HL-60/S4 (cell line): ENCODE results near the gene LMOD2.
"Not testable (repeated sequence)": the region's sequence is repeated elsewhere in the genome, so short reads cannot be mapped to it uniquely, and the experiment has no call there.

Experiments used
- in situ Hi-C: fragments of 300-500 bp; cut with MboI; formaldehyde crosslinking; loops from 2 replicates; pipeline ENCODE4 v1.14.3; 2022; ENCODE audit warnings: low sequenced_read_pairs

Gene LMOD2

GRCh38 chr7:123655614-123656013, at the start of gene LMOD2:
Gene LMOD2, plus strand, starts transcription at chr7:123655866. Its CDS starts 98 bp downstream, at chr7:123655964.
- in situ Hi-C loops, result no loop called here

- in situ Hi-C loops, result no loop called here
These were observed 48.2 kb upstream of the LMOD2 start for GRCh38 chr7:123607423-123607975.

GRCh38 chr7:123608991-123609882, 46.4 kb upstream of the LMOD2 start:
- in situ Hi-C loops, result no loop called here

- in situ Hi-C loops, result no loop called here
These were observed 45.8 kb upstream of the LMOD2 start for GRCh38 chr7:123609883-123610239.

GRCh38 chr7:123612024-123612423, 43.6 kb upstream of the LMOD2 start:
- in situ Hi-C loops, result no loop called here

GRCh38 chr7:123615344-123615743, 40.3 kb upstream of the LMOD2 start:
- in situ Hi-C loops, result no loop called here

GRCh38 chr7:123616223-123616622, 39.4 kb upstream of the LMOD2 start:
- in situ Hi-C loops, result no loop called here

GRCh38 chr7:123621707-123622106, 34.0 kb upstream of the LMOD2 start:
- in situ Hi-C loops, result no loop called here

- in situ Hi-C loops, result no loop called here
These were observed 32.8 kb upstream of the LMOD2 start for GRCh38 chr7:123622660-123623386.

GRCh38 chr7:123624527-123625183, 31.0 kb upstream of the LMOD2 start:
- in situ Hi-C loops, result no loop called here

- in situ Hi-C loops, result no loop called here
These were observed 30.4 kb upstream of the LMOD2 start for GRCh38 chr7:123625254-123625653.

- in situ Hi-C loops, result no loop called here
These were observed 27.8 kb upstream of the LMOD2 start for GRCh38 chr7:123627851-123628250.

- in situ Hi-C loops, result no loop called here
These were observed 26.8 kb upstream of the LMOD2 start for GRCh38 chr7:123628829-123629228.

GRCh38 chr7:123629281-123629680, 26.4 kb upstream of the LMOD2 start:
- in situ Hi-C loops, result no loop called here

- in situ Hi-C loops, result no loop called here
These were observed 22.9 kb upstream of the LMOD2 start for GRCh38 chr7:123632808-123633207.

- in situ Hi-C loops, result no loop called here
These were observed 22.1 kb upstream of the LMOD2 start for GRCh38 chr7:123633553-123633952.

GRCh38 chr7:123634011-123634573, 21.6 kb upstream of the LMOD2 start:
- in situ Hi-C loops, result not testable (repeated sequence)

- in situ Hi-C loops, result no loop called here
These were observed 19.9 kb upstream of the LMOD2 start for GRCh38 chr7:123635551-123636359.

- in situ Hi-C loops, result no loop called here
These were observed 18.5 kb upstream of the LMOD2 start for GRCh38 chr7:123637203-123637602.

GRCh38 chr7:123637878-123638277, 17.8 kb upstream of the LMOD2 start:
- in situ Hi-C loops, result no loop called here
